ENCODE measurements around the gene RERE. TPM values are rescaled to one million over a fixed set of nuclear protein-coding genes. Genes with fewer than 3 reads are reported as not detected.

Gene RERE
- total RNA-seq, 1 donor from 2014 or later, result 141 TPM

GRCh38 chr1:8438489-8438888, 379.0 kb downstream of the RERE start:
- DNase-seq (ENCODE audit: extremely low read depth, low read depth, low spot score), result no peak

- DNase-seq (ENCODE audit: extremely low read depth, low read depth, low spot score), result no peak
Measured at GRCh38 chr1:8437347-8437746, 380.1 kb downstream of the RERE start.

- DNase-seq (ENCODE audit: extremely low read depth, low read depth, low spot score), result no peak
Measured at GRCh38 chr1:8435569-8436071, 381.8 kb downstream of the RERE start.

- DNase-seq (ENCODE audit: extremely low read depth, low read depth, low spot score), result no peak
Measured at GRCh38 chr1:8434101-8434500, 383.3 kb downstream of the RERE start.

- DNase-seq (ENCODE audit: extremely low read depth, low read depth, low spot score), result no peak
Measured at GRCh38 chr1:8431784-8432183, 385.7 kb downstream of the RERE start.

GRCh38 chr1:8431019-8431418, 386.4 kb downstream of the RERE start:
- no peak for DNase-seq (ENCODE audit: extremely low read depth, low read depth, low spot score)

GRCh38 chr1:8430476-8430875, 387.0 kb downstream of the RERE start:
- DNase-seq (ENCODE audit: extremely low read depth, low read depth, low spot score), result no peak

GRCh38 chr1:8429549-8430110, 387.8 kb downstream of the RERE start:
- DNase-seq (ENCODE audit: extremely low read depth, low read depth, low spot score), result no peak

- no peak for DNase-seq (ENCODE audit: extremely low read depth, low read depth, low spot score)
Measured at GRCh38 chr1:8428441-8428840, 389.0 kb downstream of the RERE start.

GRCh38 chr1:8427986-8428385, 389.5 kb downstream of the RERE start:
- DNase-seq (ENCODE audit: extremely low read depth, low read depth, low spot score), result no peak

- no peak for DNase-seq (ENCODE audit: extremely low read depth, low read depth, low spot score)
Measured at GRCh38 chr1:8427493-8427892, 389.9 kb downstream of the RERE start.

GRCh38 chr1:8426996-8427395, 390.4 kb downstream of the RERE start:
- no peak for DNase-seq (ENCODE audit: extremely low read depth, low read depth, low spot score)

GRCh38 chr1:8425781-8426161, 391.7 kb downstream of the RERE start:
- DNase-seq (ENCODE audit: extremely low read depth, low read depth, low spot score), result no peak

- DNase-seq (ENCODE audit: extremely low read depth, low read depth, low spot score), result no peak
Measured at GRCh38 chr1:8425150-8425780, 392.2 kb downstream of the RERE start.

GRCh38 chr1:8424539-8425116, 392.8 kb downstream of the RERE start:
- DNase-seq (ENCODE audit: extremely low read depth, low read depth, low spot score), result no peak

GRCh38 chr1:8423692-8424538, 393.5 kb downstream of the RERE start:
- DNase-seq (ENCODE audit: extremely low read depth, low read depth, low spot score), result no peak

GRCh38 chr1:8423269-8423691, 394.2 kb downstream of the RERE start:
- DNase-seq (ENCODE audit: extremely low read depth, low read depth, low spot score), result no peak

GRCh38 chr1:8422510-8423268, 394.8 kb downstream of the RERE start:
- no peak for DNase-seq (ENCODE audit: extremely low read depth, low read depth, low spot score)

- no peak for DNase-seq (ENCODE audit: extremely low read depth, low read depth, low spot score)
Measured at GRCh38 chr1:8421721-8422120, 395.7 kb downstream of the RERE start.

- DNase-seq (ENCODE audit: extremely low read depth, low read depth, low spot score), result no peak
Measured at GRCh38 chr1:8420318-8420717, 397.1 kb downstream of the RERE start.

- no peak for DNase-seq (ENCODE audit: extremely low read depth, low read depth, low spot score)
Measured at GRCh38 chr1:8419861-8420260, 397.6 kb downstream of the RERE start.
